DMS53 treated with DMSO at 0.1 percent for 48 hours (cell line): ENCODE measurements around the gene TOP1.

Experiments
- DNase-seq: peaks from one replicate; lab custom pipeline; 2025; ENCODE audit not compliant: unreplicated experiment; lab: John Stamatoyannopoulos, UW

TOP1 gene

GRCh38 chr20:41057999-41058673, 29.5 kb downstream of the TOP1 start:
- DNase-seq, result peak; percentile 92

DNA sequence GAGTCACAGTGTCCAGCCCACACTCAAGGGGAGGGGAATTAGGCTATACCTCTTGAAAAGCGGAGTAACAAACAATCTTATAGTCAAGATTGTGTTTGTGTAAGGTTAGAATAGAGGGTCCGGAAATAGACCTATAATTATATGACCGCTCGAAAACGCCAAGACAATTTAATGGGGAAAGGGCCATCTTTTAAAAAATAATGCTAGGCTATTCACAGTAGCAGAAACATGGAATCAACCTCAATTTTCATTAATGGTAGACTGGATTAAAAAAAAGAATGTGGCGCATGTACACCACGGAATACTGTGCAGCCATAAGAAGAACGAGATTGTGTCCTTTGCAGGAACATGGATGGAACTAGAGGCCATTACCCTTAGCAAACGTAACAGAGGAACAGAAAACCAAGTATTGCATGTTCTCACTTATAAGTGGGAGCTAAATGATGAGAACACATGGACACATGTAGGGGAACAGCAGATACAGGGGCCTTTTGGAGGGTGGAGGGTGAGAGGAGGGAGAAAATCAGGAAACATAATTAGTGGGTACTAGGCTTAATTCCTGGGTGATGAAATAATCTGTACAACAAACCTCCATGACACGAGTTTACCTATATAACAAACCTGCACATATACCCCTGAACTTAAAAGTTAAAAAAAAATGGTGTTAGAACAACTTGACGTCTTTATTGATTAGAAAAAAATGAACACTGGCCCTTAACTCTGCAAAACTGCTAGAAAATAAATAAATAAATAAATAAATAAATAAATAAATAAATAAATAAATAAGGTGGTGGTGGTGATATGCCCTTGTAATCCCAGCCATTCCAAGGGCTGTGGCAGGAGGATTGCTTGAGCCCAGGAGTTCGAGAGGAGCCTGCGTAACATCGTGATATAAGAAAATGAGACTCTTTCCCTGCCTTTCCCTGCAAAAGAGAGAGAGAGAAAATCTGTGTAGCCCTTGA, 30.3 kb downstream of the TOP1 start:
- no peak for DNase-seq

- no peak for DNase-seq
Observed at GRCh38 chr20:41061155-41061554, 32.5 kb downstream of the TOP1 start.

DNA sequence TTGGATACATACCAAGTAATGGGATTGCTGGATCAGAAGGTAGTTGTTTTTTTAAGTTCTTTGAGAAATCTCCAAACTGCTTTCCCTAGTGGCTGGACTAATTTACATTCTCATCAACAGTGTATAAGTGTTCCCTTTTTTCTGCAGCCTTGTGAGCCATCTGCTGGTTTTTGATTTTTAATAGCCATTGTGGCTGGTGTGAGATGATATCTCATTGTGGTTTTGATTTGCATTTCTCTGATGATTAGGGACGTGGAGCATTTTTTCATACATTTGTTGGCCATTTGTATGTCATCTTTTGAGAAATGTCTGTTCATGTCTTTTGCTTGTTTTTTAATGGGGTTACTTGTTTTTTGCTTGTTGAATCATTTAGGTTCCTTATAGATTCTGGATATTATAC, 34.8 kb downstream of the TOP1 start:
- DNase-seq, result no peak

GRCh38 chr20:41064377-41064776, 35.8 kb downstream of the TOP1 start:
- DNase-seq, result no peak

- no peak for DNase-seq
Observed at GRCh38 chr20:41065716-41066115, 37.1 kb downstream of the TOP1 start.

- DNase-seq, result no peak
Observed at GRCh38 chr20:41068806-41069205, 40.2 kb downstream of the TOP1 start.

GRCh38 chr20:41072190-41072863, 43.7 kb downstream of the TOP1 start:
- no peak for DNase-seq

DNA sequence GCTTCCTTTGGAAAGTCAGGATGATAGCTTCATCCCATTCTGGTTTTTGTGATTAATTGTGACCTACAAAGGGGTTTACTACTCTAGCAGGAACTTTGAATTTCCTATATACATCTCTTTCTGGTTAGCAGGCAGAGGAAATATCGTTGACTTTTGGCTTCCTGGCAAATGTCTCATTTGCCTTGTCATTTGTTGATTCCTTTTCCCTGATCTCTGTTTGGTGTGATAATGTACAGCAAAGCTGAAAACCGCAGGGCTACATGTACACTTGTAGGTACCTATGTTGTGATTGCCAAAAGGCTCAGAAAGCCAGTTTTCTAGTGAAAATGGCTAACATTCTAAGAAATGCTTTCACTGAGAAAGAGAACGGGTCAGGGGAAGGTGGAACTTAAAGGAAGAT, 44.3 kb downstream of the TOP1 start:
- no peak for DNase-seq

DNA sequence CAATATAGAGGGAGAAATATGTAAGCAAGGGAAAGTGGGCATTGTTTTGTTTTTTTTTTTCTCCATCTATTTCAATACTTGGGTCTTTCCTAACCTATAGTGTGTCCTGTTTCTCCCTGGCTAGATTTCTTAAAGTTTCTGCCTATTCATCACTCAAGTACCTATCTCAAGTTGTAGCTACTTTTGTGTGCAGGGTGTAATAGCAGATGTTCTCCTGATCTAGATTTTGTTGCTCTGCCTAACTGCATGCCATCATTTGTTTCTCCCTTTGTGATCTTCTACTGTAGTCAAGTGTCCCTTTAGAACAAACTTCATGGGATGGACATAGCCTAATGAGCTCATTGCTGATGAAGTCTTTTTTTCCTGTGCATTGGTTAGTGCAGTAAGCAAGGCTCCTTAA, 45.8 kb downstream of the TOP1 start:
- DNase-seq, result no peak

DNA sequence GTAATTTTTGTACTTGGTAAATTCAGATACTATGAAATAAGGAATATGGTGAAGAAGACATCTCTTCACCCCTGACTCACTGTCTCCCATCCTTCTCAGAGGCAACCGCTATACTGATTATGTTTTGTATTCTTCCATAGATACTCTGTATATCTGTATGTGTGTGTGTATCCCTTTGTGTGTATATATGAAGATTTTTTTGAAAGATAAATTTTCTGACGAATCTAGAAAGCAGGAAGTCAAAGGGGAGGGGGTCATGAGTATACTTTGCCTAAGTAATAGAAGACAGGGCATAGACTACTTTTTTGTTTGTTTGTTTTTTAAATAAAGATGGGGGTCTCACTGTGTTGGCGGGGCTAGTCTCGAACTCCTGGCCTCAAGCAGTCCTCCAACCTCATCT, 48.2 kb downstream of the TOP1 start:
- no peak for DNase-seq

- peak; percentile 8 for DNase-seq
Observed at GRCh38 chr20:41078329-41078728, 49.7 kb downstream of the TOP1 start.

GRCh38 chr20:41079066-41079465, 50.4 kb downstream of the TOP1 start:
- no peak for DNase-seq

GRCh38 chr20:41080866-41081265, 52.2 kb downstream of the TOP1 start:
- DNase-seq, result no peak

DNA sequence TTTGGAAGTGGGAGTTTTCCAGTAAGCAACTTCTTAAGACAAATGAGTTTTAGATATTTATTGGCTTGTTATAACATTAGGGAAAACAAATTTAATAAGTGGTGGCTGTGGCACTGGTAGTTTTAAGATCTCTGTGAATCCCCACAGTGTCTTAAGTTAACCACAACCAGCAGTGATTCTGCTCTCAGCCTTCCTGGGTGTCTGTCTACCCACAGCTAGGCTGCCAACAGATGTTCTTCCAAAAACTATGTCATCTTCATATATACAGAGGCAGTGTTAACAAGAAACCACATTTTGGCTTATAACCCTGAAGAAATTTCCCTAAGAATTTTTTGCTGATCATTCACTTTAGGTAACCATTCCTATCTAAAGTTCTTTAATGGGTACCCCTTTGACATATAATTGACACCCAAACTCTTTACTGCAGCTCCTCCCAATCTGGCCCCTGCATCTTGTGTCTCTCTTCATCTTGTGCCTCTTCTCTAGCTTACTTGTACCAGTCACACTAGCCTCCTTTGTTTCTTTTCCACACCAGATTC, 52.7 kb downstream of the TOP1 start:
- DNase-seq, result no peak

- DNase-seq, result no peak
Observed at GRCh38 chr20:41082306-41082705, 53.7 kb downstream of the TOP1 start.

- DNase-seq, result no peak
Observed at GRCh38 chr20:41085606-41086005, 57.0 kb downstream of the TOP1 start.

- no peak for DNase-seq
Observed at GRCh38 chr20:41086402-41087324, 58.0 kb downstream of the TOP1 start.

GRCh38 chr20:41087325-41087685, 58.7 kb downstream of the TOP1 start:
- DNase-seq, result no peak

- no peak for DNase-seq
Observed at GRCh38 chr20:41087777-41088176, 59.2 kb downstream of the TOP1 start.
